Mesodermal cell (in vitro differentiated cells): Measurements from ENCODE around the gene COL24A1.

Source experiments
- H3K27ac ChIP-seq: 2 replicates; pipeline ENCODE4 v1.7.0; 2013; ENCODE audit warnings: mild to moderate bottlenecking, low read depth, low read length, moderate library complexity; ENCODE audit not compliant: severe bottlenecking
- H3K36me3 ChIP-seq: 2 replicates; pipeline ENCODE4 v1.7.1; 2013; ENCODE audit warnings: mild to moderate bottlenecking, low read length, moderate library complexity; ENCODE audit not compliant: control insufficient read depth, insufficient read depth
- H3K4me1 ChIP-seq: one replicate; pipeline ENCODE4 v1.7.1; 2013; ENCODE audit warnings: mild to moderate bottlenecking, low read length; ENCODE audit not compliant: insufficient read depth, control insufficient read depth, poor library complexity, severe bottlenecking
- H3K4me3 ChIP-seq: 2 replicates; pipeline ENCODE4 v1.7.0; 2013; ENCODE audit warnings: low read length, control low read depth, mild to moderate bottlenecking; ENCODE audit not compliant: insufficient read depth, poor library complexity, severe bottlenecking; ENCODE audit errors: extremely low read depth
- H3K9me3 ChIP-seq: 2 replicates; pipeline ENCODE4 v1.7.1; 2013; ENCODE audit warnings: mild to moderate bottlenecking, low read length, moderate library complexity; ENCODE audit not compliant: control insufficient read depth
- WGBS, 2 experiments: methylation state at CpG; one replicate each; pipeline ENCODE4 v1.1.5; 2013; ENCODE audit warnings: missing lambda C conversion rate in 2 of 2; ENCODE audit not compliant: insufficient coverage in 2 of 2; 5-methylcytosine and 5-hydroxymethylcytosine counted together

Gene COL24A1

GRCh38 chr1:86190873-86191272, 34.3 kb upstream of the COL24A1 start:
- WGBS, 2 experiments, result no CpG with 5 or more reads among the region's 1 CpG
- H3K27ac ChIP-seq, result no peak overlapping the region
- H3K4me3 ChIP-seq, result no peak overlapping the region
- H3K36me3 ChIP-seq, result no peaks in the 10 kb centered on the region
- peaks cover 15% of the 10 kb centered on the region for H3K4me1 ChIP-seq
- H3K9me3 ChIP-seq, result no peaks in the 10 kb centered on the region

GRCh38 chr1:86184426-86184825, 27.9 kb upstream of the COL24A1 start:
- WGBS, 2 experiments, result no CpG with 5 or more reads among the region's 1 CpG
- Histone ChIP-seq H3K4me1 (no peaks in the 10 kb centered on the region), H3K36me3 (no peaks in the 10 kb centered on the region), H3K4me3 (no peak overlapping the region), H3K9me3 (no peaks in the 10 kb centered on the region), H3K27ac (no peak overlapping the region)

- Histone ChIP-seq H3K9me3 (no peaks in the 10 kb centered on the region), H3K27ac (no peak overlapping the region), H3K4me1 (no peaks in the 10 kb centered on the region), H3K36me3 (no peaks in the 10 kb centered on the region), H3K4me3 (no peak overlapping the region)
- WGBS, 2 experiments, result no CpG with 5 or more reads among the region's 1 CpG
Observed at GRCh38 chr1:86183810-86184209, 27.2 kb upstream of the COL24A1 start.

- Histone ChIP-seq H3K27ac (no peak overlapping the region), H3K4me3 (no peak overlapping the region), H3K36me3 (no peaks in the 10 kb centered on the region), H3K9me3 (no peaks in the 10 kb centered on the region), H3K4me1 (no peaks in the 10 kb centered on the region)
- WGBS, 2 experiments, result 100% methylated on average over 1 of the region's 5 CpGs; no CpG with 5 or more reads in 1 of the 2 experiments
Observed at GRCh38 chr1:86176226-86176625, 19.7 kb upstream of the COL24A1 start.

GRCh38 chr1:86175756-86176155, 19.2 kb upstream of the COL24A1 start:
- WGBS, 2 experiments, result 94 to 95% methylated on average over 3 to 5 of the region's 5 CpGs
- no peaks in the 10 kb centered on the region for H3K36me3 ChIP-seq
- H3K4me3 ChIP-seq, result no peak overlapping the region
- no peaks in the 10 kb centered on the region for H3K4me1 ChIP-seq
- no peaks in the 10 kb centered on the region for H3K9me3 ChIP-seq
- no peak overlapping the region for H3K27ac ChIP-seq

- Histone ChIP-seq H3K4me3 (no peak overlapping the region), H3K4me1 (no peaks in the 10 kb centered on the region), H3K27ac (no peak overlapping the region), H3K9me3 (no peaks in the 10 kb centered on the region), H3K36me3 (no peaks in the 10 kb centered on the region)
- 60% methylated on average over 1 of the region's 1 CpG; no CpG with 5 or more reads in 1 of the 2 experiments for WGBS, 2 experiments
Observed at GRCh38 chr1:86169625-86170024, 13.1 kb upstream of the COL24A1 start.

GRCh38 chr1:86159800-86160199, 3.2 kb upstream of the COL24A1 start:
- Histone ChIP-seq H3K9me3 (no peaks in the 10 kb centered on the region), H3K4me3 (no peak overlapping the region), H3K4me1 (no peaks in the 10 kb centered on the region), H3K36me3 (no peaks in the 10 kb centered on the region), H3K27ac (no peak overlapping the region)
- no CpG with 5 or more reads among the region's 3 CpGs for WGBS, 2 experiments

GRCh38 chr1:86155807-86156565, 586 bp downstream of the COL24A1 start:
- 1 to 2% methylated on average over 25 of the region's 40 CpGs for WGBS, 2 experiments
- H3K27ac ChIP-seq, result peak overlapping the region; percentile 48

GRCh38 chr1:86155051-86155806, 1.3 kb downstream of the COL24A1 start:
- Histone ChIP-seq H3K27ac (no peak overlapping the region), H3K36me3 (no peaks in the 10 kb centered on the region), H3K9me3 (no peaks in the 10 kb centered on the region), H3K4me3 (peak overlapping the region; percentile 27), H3K4me1 (no peaks in the 10 kb centered on the region)
- WGBS, 2 experiments, result 5 to 6% methylated on average over 37 to 38 of the region's 43 CpGs

More at GRCh38 chr1:86155807-86156565, 586 bp downstream of the COL24A1 start:
- Histone ChIP-seq H3K4me3 (peak overlapping the region; percentile 27), H3K9me3 (no peaks in the 10 kb centered on the region), H3K36me3 (no peaks in the 10 kb centered on the region), H3K4me1 (no peaks in the 10 kb centered on the region)

GRCh38 chr1:86154571-86155050, 2.0 kb downstream of the COL24A1 start:
- Histone ChIP-seq H3K36me3 (no peaks in the 10 kb centered on the region), H3K27ac (no peak overlapping the region), H3K4me1 (no peaks in the 10 kb centered on the region), H3K4me3 (peak overlapping the region; percentile 27), H3K9me3 (no peaks in the 10 kb centered on the region)
- 7 to 10% methylated on average over 10 to 19 of the region's 20 CpGs for WGBS, 2 experiments

- Histone ChIP-seq H3K4me3 (no peak overlapping the region), H3K36me3 (no peaks in the 10 kb centered on the region), H3K4me1 (no peaks in the 10 kb centered on the region), H3K27ac (no peak overlapping the region), H3K9me3 (no peaks in the 10 kb centered on the region)
- WGBS, 2 experiments, result no CpG with 5 or more reads among the region's 6 CpGs
Observed at GRCh38 chr1:86153836-86154235, 2.7 kb downstream of the COL24A1 start.
